Endodermal cell (in vitro differentiated cells): ENCODE results near the gene RPGR. TPM values are rescaled to one million over a fixed set of nuclear protein-coding genes. Genes with fewer than 3 reads are reported as not detected.
A peak's percentile ranks its signal among the peaks of the same experiment; 100 is the strongest.

ENCODE experiments used
- DNase-seq: peaks from one replicate; pipeline ENCODE4 v3.0.0-alpha.2; 2017
- H3K27ac ChIP-seq: 2 replicates; pipeline ENCODE4 v1.5.1; 2013; ENCODE audit warnings: mild to moderate bottlenecking, low read depth, low read length, moderate library complexity
- H3K27me3 ChIP-seq: 2 replicates; pipeline ENCODE4 v1.6.1; 2013; ENCODE audit warnings: mild to moderate bottlenecking, low read length, moderate library complexity; ENCODE audit not compliant: insufficient read depth, control insufficient read depth, poor library complexity, severe bottlenecking
- H3K36me3 ChIP-seq: 2 replicates; pipeline ENCODE4 v1.7.0; 2013; ENCODE audit warnings: mild to moderate bottlenecking, low read length, moderate library complexity; ENCODE audit not compliant: control insufficient read depth, insufficient read depth
- H3K4me1 ChIP-seq: one replicate; pipeline ENCODE4 v1.7.0; 2013; ENCODE audit warnings: low read length; ENCODE audit not compliant: control insufficient read depth, insufficient read depth
- H3K4me3 ChIP-seq: 2 replicates; pipeline ENCODE4 v1.5.1; 2013; ENCODE audit warnings: mild to moderate bottlenecking, low read length, moderate library complexity
- H3K9ac ChIP-seq: 2 replicates; pipeline ENCODE4 v1.6.1; 2013; ENCODE audit warnings: mild to moderate bottlenecking, low read length, moderate library complexity; ENCODE audit not compliant: poor library complexity, severe bottlenecking; ENCODE audit errors: extremely low read depth
- H3K9me3 ChIP-seq: 2 replicates; pipeline ENCODE4 v1.6.1; 2013; ENCODE audit warnings: mild to moderate bottlenecking, low read length, moderate library complexity; ENCODE audit not compliant: control insufficient read depth
- H3K27ac Mint-ChIP-seq: 2 replicates; pipeline ENCODE4 v1.8.0; 2020; ENCODE audit warnings: mixed read lengths
- H3K27me3 Mint-ChIP-seq: 2 replicates; pipeline ENCODE4 v1.8.0; 2021; ENCODE audit warnings: mild to moderate bottlenecking, mixed read lengths; ENCODE audit not compliant: insufficient read depth
- H3K36me3 Mint-ChIP-seq: 2 replicates; pipeline ENCODE4 v1.8.0; 2020; ENCODE audit warnings: low read depth, mixed read lengths
- H3K4me1 Mint-ChIP-seq: 2 replicates; pipeline ENCODE4 v1.8.0; 2020; ENCODE audit warnings: mixed read lengths
- H3K4me3 Mint-ChIP-seq: 2 replicates; pipeline ENCODE4 v1.8.0; 2020; ENCODE audit warnings: mild to moderate bottlenecking, moderate library complexity, mixed read lengths
- H3K9me3 Mint-ChIP-seq: 2 replicates; pipeline ENCODE4 v1.8.0; 2020; ENCODE audit warnings: mild to moderate bottlenecking, mixed read lengths
- CTCF ChIP-seq: fragments of 200-600 bp; sonication (generic); conservative IDR thresholded peaks from 2 replicates; pipeline ENCODE4 v1.5.0; 2021; ENCODE audit warnings: antibody characterized with exemption, mild to moderate bottlenecking
- WGBS, 2 experiments: methylation state at CpG; one replicate each; pipeline versions ENCODE4 v1.1.5 to v1.1.7; 2013; ENCODE audit warnings: missing lambda C conversion rate in 2 of 2, mixed read lengths in 1 of 2; ENCODE audit not compliant: insufficient coverage in 1 of 2, insufficient read length in 1 of 2; 5-methylcytosine and 5-hydroxymethylcytosine counted together
- long read RNA-seq, 4 experiments: library from polyadenylated mRNA in 2 of 4; library from RNA in 1 of 4; library from capped mRNA in 1 of 4; stranded (forward) in 3 of 4; unstranded in 1 of 4; transcript quantifications; one replicate each; pipeline ENCODE4 v2.0.0, GENCODE V29; 2020 to 2021; ENCODE audit warnings: inconsistent platforms in 1 of 4
- polyA plus RNA-seq, 2 experiments: library from polyadenylated mRNA; stranded (reverse); fragments of 50-300 nt; gene quantifications; one replicate each; pipeline ENCODE4 v1.2.3, GENCODE V29; 2013
- total RNA-seq, 2 donors: library from RNA; stranded (reverse); fragmentation: NEBNext Ultra II Directional in 1 of 2; extraction: Animal tissue kit (Norgen Biotek cat#: 25700) in 1 of 2; gene quantifications; 2 replicates in 1 of 2; 3 replicates in 1 of 2; pipeline ENCODE4 v1.2.1, GENCODE V29; 2021

The RPGR gene
- 10 to 100 TPM; 12.3 to 20.5 TPM for total RNA-seq
- 11.0 TPM for polyA plus RNA-seq (2013, experiment 1 of 2)
- 8.0 TPM for polyA plus RNA-seq (2013, experiment 2 of 2)
- long read RNA-seq, experiment 1, partial matches to known transcripts, result 2 of 5 reads
- long read RNA-seq, experiment 1, other reads (novel, unspliced or antisense), result 1 of 5 reads
- long read RNA-seq, experiment 2, transcript RPGR-201 (19 exons, 3,108 nt), result major isoform, 8 of 20 reads
- long read RNA-seq, experiment 2, partial matches to known transcripts, result 3 of 20 reads
- long read RNA-seq, experiment 2, other reads (novel, unspliced or antisense), result 8 of 20 reads
- long read RNA-seq, experiment 3, transcript RPGR-201 (19 exons, 3,108 nt), result major isoform, 10 of 54 reads
- long read RNA-seq, experiment 3, partial matches to known transcripts, result 33 of 54 reads
- long read RNA-seq, experiment 3, other reads (novel, unspliced or antisense), result 11 of 54 reads
- long read RNA-seq, experiment 4, transcript RPGR-201 (19 exons, 3,108 nt), result major isoform, 7 of 20 reads
- long read RNA-seq, experiment 4, partial matches to known transcripts, result 11 of 20 reads
- long read RNA-seq, experiment 4, other reads (novel, unspliced or antisense), result 2 of 20 reads

GRCh38 chrX:38327007-38327774 is at the start of gene RPGR:
Gene RPGR (minus strand): TSS chrX:38327509. CDS start chrX:38327367, 142 bp downstream.
- peaks cover 37% of the 10 kb centered on the region for H3K9me3 Mint-ChIP-seq
- no peaks in the 10 kb centered on the region for H3K9me3 ChIP-seq
- no peaks in the 10 kb centered on the region for H3K27me3 Mint-ChIP-seq
- H3K27me3 ChIP-seq, result no peaks in the 10 kb centered on the region
- no peaks in the 10 kb centered on the region for H3K36me3 ChIP-seq
- peaks cover 4% of the 10 kb centered on the region for H3K4me1 Mint-ChIP-seq
- TF ChIP-seq CTCF, result peak; percentile 81
- no peaks in the 10 kb centered on the region for H3K4me1 ChIP-seq
- H3K9ac ChIP-seq, result peak within 1 kb of the TSS; percentile 70
- H3K36me3 Mint-ChIP-seq, result no peaks in the 10 kb centered on the region
- WGBS, 2 experiments, result 0% methylated on average over 64 of the region's 67 CpGs; no CpG with 5 or more reads in 1 of the 2 experiments
- H3K4me3 Mint-ChIP-seq, result peak within 1 kb of the TSS; percentile 80
- H3K27ac Mint-ChIP-seq, result peak within 1 kb of the TSS; percentile 97
- H3K4me3 ChIP-seq, result peak within 1 kb of the TSS; percentile 79
- DNase-seq, result peak; percentile 97
- H3K27ac ChIP-seq, result peak within 1 kb of the TSS; percentile 93

GRCh38 chrX:38376747-38377146 is 49.4 kb upstream of the RPGR start:
- Histone ChIP-seq H3K4me3 (no peak overlapping the region), H3K9me3 (no peaks in the 10 kb centered on the region), H3K27ac (no peak overlapping the region), H3K4me1 (no peaks in the 10 kb centered on the region), H3K9ac (no peak overlapping the region), H3K27me3 (peaks cover 6% of the 10 kb centered on the region), H3K36me3 (no peaks in the 10 kb centered on the region)
- no peak for TF ChIP-seq CTCF
- H3K27me3 Mint-ChIP-seq, result peaks cover 4% of the 10 kb centered on the region
- no peaks in the 10 kb centered on the region for H3K4me1 Mint-ChIP-seq
- H3K9me3 Mint-ChIP-seq, result peaks cover 31% of the 10 kb centered on the region
- no peaks in the 10 kb centered on the region for H3K36me3 Mint-ChIP-seq
- DNase-seq, result no peak
- 100% methylated on average over 1 of the region's 1 CpG; no CpG with 5 or more reads in 1 of the 2 experiments for WGBS, 2 experiments
- H3K4me3 Mint-ChIP-seq, result no peak overlapping the region
- no peak overlapping the region for H3K27ac Mint-ChIP-seq

GRCh38 chrX:38375891-38376290 is 48.6 kb upstream of the RPGR start:
- Mint-ChIP-seq H3K4me3 (no peak overlapping the region), H3K27me3 (peaks cover 4% of the 10 kb centered on the region), H3K36me3 (no peaks in the 10 kb centered on the region), H3K9me3 (peaks cover 25% of the 10 kb centered on the region), H3K27ac (no peak overlapping the region), H3K4me1 (no peaks in the 10 kb centered on the region)
- Histone ChIP-seq H3K36me3 (no peaks in the 10 kb centered on the region), H3K9me3 (no peaks in the 10 kb centered on the region), H3K4me3 (no peak overlapping the region), H3K27me3 (peaks cover 6% of the 10 kb centered on the region), H3K9ac (no peak overlapping the region), H3K27ac (no peak overlapping the region), H3K4me1 (no peaks in the 10 kb centered on the region)
- WGBS, 2 experiments, result 0 to 7% methylated on average over 1 of the region's 1 CpG
- TF ChIP-seq CTCF, result peak; percentile 74
- peak; percentile 42 for DNase-seq
